HG02870 (cell line): ENCODE measurements around the gene C10orf90.

Source experiments
- ATAC-seq: cut with Tn5 transposase; IDR thresholded peaks from one replicate; pipeline ENCODE4 v1.9.1; 2021; ENCODE audit warnings: mild to moderate bottlenecking, moderate library complexity; ENCODE audit not compliant: unreplicated experiment

Gene C10orf90

GRCh38 chr10:126508535-126509040, 161.9 kb downstream of the C10orf90 start:
- no peak for ATAC-seq

DNA sequence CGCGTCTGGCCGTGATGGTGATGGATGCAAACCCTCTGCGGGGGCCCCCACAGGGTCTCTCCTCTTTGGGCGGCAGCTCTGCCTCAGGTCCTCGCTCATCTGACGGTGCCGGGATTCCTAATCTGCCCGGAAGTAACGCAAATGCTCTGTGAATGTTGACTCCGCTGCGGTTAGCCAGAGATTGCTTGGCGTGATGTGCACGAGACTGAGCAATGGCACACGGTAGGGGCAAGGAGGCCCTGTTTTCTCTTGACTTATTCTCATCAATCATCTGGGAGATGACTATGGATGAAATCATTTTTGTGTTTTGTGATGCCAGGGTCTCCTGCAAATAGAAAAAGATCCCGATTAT, 165.8 kb downstream of the C10orf90 start:
- ATAC-seq: no peak

DNA sequence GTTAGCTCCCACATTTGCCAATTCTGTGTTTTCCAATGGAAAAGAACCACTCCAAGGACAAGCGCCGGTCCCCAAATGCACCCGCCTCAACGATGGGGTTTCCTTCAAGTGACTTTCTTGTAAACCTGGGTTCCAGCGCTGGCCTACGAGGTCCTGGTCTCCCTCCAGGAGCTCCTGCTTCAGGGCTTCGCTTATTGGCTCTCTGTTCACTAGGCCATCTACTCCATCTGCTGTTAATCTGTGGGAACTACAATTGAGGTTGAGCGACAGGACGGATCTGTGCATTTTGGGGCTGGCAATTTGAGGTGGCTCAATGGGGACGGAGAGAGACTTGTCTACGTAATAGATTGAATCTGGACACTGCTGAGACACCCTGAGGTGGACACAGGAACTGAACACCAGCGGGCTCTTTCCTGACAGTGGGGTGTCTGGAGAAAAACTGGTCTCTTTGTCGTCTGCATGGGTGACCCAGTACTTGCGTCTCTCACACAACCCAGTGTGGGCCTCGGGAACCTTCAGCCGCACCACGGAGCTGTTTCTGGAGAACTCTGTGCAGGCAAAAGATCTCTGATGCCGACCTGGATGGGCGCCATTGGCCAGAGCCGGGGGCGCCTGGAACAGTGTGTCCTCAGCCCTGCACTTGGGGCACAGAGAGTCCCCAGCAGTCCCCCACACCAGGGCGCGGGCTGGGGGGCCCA, 166.3 kb downstream of the C10orf90 start:
- no peak for ATAC-seq

DNA sequence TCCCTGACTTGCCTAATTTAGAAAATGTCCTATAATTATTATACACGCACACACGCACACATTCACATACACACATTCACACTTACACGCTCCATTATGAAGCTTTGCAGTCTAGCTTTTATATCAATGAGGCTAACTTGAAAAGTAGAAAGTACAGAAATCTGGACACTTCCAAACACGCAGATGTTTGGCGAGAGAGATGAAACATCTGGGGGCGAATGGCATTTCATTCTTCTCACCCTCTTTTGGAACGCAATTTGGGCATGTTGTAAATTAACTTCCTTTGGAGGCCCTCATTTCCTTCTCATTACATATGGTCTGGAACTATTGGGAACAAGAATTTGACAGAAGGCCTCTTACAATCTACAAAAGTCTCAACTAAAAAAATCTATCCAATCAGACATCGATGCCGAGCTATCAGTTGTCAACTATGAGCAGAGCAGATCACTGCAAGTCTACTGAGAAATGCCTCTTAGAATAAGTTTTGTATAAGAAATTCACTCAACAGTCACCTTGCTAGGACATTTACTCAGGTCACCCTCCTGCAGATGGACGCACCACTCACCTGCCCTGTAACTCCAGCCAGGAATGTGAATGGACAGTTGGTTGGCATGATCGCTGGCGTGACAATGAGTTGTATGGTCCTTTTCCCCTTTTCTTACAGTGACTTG, 167.0 kb downstream of the C10orf90 start:
- no peak for ATAC-seq

DNA sequence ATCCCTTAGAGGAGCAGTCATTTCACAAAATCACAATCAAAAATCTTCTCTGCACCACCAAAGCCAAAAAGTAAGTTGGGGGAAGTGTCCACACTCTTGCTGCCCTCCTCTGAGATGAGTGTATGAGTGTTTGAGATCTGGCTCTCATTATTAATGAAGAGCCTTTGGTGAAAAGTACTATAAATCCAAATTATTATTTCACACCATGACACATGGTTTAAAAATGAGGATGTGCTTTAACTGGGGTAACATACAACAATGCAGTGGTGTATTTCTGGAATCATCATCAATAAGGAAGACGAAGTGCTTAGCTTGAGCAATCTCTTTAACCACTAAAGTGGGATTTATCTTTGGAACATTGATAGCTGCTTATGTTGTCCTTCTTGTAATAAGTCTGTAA, 168.1 kb downstream of the C10orf90 start:
- no peak for ATAC-seq

DNA sequence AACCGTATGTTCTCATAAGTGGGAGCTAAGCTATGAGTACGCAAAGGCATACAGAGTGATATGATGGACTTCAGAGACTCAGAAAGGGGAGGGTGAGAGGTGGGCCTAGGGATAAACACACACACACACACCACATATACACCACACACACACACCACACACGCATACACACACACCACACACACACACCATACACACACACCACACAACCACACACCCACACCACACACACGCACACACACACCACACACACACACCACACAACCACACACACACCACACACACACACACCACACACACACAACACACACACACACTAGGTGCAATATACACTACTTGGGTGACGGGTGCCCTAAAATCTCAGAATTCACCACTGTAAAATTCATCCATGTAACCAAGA, 168.7 kb downstream of the C10orf90 start:
- no peak for ATAC-seq

- ATAC-seq: no peak
These were observed 169.6 kb downstream of the C10orf90 start for GRCh38 chr10:126500866-126501265.

DNA sequence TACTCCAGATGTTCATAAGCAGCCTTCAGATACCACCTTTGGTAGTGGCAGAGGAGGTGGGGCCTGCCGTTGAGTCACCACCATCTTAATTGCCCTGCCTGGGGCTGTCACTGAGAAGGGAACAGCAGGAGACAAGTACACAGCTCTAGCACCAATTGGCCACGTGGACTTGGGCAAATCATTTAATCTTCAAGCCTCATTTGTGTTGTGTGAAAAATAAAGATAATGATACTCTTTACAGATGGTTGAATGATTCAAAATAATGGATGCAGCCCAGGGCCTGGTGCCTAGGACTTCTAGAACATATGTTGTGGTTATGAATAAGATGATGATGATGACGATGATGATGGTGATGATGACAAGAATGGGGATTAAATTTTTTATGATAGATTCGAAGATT, 170.3 kb downstream of the C10orf90 start:
- no peak for ATAC-seq

GRCh38 chr10:126499744-126500143, 170.7 kb downstream of the C10orf90 start:
- ATAC-seq: no peak

GRCh38 chr10:126497672-126498071, 172.8 kb downstream of the C10orf90 start:
- ATAC-seq: no peak

- no peak for ATAC-seq
These were observed 173.5 kb downstream of the C10orf90 start for GRCh38 chr10:126496771-126497545.

- no peak for ATAC-seq
These were observed 179.0 kb downstream of the C10orf90 start for GRCh38 chr10:126491476-126491875.

- ATAC-seq: no peak
These were observed 189.3 kb downstream of the C10orf90 start for GRCh38 chr10:126481181-126481580.

DNA sequence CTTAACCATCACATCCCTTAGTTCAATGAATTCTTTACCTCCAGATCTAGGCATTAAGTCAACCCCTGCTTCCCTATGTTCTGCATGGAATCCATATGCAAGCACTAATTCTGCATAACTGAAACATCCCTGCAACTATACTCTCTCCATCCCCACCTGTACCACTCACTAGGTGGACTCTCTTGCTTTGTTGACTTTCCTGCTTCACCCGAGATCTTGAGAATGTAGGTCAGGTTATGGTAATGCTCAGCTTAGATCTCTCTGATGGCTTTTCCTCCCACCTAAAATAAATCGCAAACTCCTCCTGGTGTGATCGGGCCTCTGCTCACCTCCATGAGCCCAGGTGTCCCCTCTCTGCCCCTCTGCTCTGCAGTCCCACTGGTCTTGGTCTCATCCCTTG, 189.8 kb downstream of the C10orf90 start:
- no peak for ATAC-seq

- no peak for ATAC-seq
These were observed 191.1 kb downstream of the C10orf90 start for GRCh38 chr10:126479280-126479895.

DNA sequence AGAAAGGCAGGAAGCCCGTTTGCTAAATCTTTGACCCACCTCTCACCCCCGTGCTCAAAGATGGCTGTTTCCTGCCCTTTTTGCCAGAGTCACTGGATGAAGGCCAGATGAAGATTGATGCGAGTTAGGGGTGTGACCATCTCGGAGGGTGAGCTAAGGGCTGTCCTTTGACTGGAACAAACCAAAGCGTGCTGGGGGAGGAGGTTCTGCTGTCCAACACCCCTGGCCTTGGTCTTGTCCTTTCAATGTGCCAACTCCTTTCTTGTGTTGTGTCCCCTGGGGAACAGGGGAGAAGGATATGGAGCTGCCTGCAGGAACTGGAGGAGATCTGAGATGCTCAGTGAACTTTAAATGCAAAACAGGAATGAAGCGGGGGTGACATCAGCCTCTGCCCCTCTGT, 191.9 kb downstream of the C10orf90 start:
- no peak for ATAC-seq

GRCh38 chr10:126476246-126476645, 194.2 kb downstream of the C10orf90 start:
- no peak for ATAC-seq

GRCh38 chr10:126475074-126475691, 195.3 kb downstream of the C10orf90 start:
- ATAC-seq: no peak

DNA sequence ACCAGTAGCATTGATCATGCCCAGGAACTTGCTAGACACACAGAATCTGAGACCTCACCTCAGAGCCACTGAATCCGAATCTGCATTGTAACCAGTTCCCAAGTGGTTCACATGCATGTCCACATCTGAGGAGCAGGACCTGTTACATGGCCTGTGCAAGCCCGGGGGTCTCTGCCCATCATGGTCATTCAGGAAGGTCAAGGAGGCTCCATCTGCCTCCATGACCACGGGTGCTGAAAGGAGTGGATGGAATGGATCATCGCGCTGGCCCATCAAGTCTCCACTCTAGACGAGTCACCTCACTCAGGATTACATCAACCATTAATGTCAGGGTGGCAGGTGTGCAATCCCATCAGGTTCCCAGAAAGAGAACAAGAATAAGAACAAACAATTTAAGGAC, 196.5 kb downstream of the C10orf90 start:
- ATAC-seq: no peak

GRCh38 chr10:126470991-126471390, 199.5 kb downstream of the C10orf90 start:
- no peak for ATAC-seq

DNA sequence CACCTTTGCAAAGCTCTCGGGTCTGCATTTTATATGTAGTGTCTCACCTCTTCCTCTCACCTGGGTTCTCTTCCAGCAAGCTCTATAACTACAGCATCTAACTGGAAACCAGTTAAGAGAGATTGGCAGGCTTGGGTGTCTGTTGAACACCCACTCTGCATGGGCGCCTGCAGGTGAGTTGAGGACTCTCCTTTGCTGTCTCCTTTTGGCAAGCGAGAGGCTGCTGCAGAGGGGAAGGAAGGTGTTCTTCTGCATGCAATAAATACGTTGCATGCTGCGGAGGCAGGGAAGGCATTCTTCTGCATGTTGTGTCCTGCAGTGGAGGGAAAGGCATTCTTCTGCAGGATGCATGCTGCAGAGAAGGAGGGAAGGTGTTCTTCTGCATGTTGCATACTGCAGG, 200.8 kb downstream of the C10orf90 start:
- no peak for ATAC-seq
